ENCODE measurements around the gene WRNIP1. TPM values are rescaled to one million over a fixed set of nuclear protein-coding genes. Genes with fewer than 3 reads are reported as not detected.

WRNIP1 gene
- total RNA-seq, 4 donors from 2014 or later = 70.6 to 99.9 (median 84.1) TPM

DNA sequence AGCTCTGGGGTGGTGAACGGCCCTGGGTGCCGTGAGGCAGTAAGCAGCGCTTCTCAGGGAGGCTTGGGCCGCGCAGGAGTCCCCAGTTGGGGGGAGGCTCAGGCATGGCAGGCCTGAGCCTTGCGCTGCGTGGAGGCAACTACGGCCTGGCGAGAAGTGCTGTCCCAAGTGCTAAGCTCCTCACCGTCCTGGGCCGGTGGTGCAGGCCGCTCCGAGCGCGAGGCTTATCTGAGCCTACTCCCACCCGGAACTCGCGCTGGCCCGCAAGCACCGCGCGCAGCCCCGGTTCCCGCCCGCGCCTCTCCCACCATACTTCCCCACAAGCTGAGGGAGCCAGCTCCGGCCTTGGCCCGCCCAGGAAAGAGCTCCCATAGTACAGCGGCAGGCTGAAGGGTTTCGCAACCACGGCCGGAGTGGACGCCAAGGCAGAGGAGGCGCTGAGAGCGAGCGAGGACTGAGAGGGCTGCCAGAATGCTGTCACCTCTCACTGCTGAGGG, 1.8 kb upstream of the WRNIP1 start:
- no peaks in the 10 kb centered on the region for H3K27me3 ChIP-seq
- intact Hi-C loops (cut with DNase I) = no loop called here
- no peaks in the 10 kb centered on the region for H3K36me3 ChIP-seq
- no peaks in the 10 kb centered on the region for H3K9me3 ChIP-seq
- H3K4me1 ChIP-seq = peaks cover 12% of the 10 kb centered on the region in 2 donors
- no peak overlapping the region for H3K4me3 ChIP-seq (replicated peaks in 1 of 3)
- WGBS, 2 donors = 97 to 98% methylated on average over 25 to 27 of the region's 36 CpGs
- H3K27ac ChIP-seq = no peak overlapping the region
- no peak for TF ChIP-seq CTCF (IDR thresholded peaks at IDR 0.05)
- no peak for TF ChIP-seq POLR2A (IDR thresholded peaks at IDR 0.05)
- DNase-seq = no peak

- WGBS, 2 donors = 75 to 79% methylated on average over 27 of the region's 27 CpGs
Measured at GRCh38 chr6:2763876-2764540, 1.2 kb upstream of the WRNIP1 start.

DNA sequence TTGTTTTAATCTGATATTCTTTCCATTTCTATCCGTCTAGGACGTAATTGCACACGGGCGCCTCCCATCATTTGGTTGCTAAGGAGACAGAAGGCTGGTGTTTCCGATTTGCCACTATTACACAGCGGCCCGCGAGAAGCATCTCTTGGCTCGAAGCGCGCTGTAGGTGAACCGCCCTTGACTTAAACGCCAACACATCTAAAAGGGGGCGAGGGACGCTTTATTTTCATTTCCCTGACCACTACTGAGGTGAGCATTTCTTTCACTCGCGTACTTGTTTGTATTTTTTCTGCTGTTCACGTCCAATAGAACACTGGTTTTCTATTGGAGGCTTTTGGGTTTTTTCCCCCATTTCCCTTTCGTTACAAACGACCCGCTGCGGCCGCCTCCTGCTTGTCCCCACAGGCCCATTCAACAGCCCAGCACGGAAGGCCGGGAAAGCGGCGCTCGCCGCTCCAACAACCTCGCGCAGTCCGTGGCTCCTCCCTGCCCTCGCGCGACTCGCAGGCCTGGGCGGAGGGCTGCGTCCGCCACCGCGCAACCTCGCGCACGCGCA, 505 bp upstream of the WRNIP1 start:
- intact Hi-C loops (cut with DNase I) = no loop called here
- no peaks in the 10 kb centered on the region for H3K9me3 ChIP-seq
- H3K27me3 ChIP-seq = no peaks in the 10 kb centered on the region
- peaks cover 22 to 23% of the 10 kb centered on the region in 2 donors for H3K4me1 ChIP-seq
- H3K4me3 ChIP-seq (replicated peaks in 1 of 3) = peak overlapping the region in 1 of 3 donors; percentile 42
- 0% methylated on average over 39 to 40 of the region's 45 CpGs for WGBS, 2 donors
- peak overlapping the region; percentile 52 to 88 (median 79) for H3K27ac ChIP-seq
- no peak for TF ChIP-seq POLR2A (IDR thresholded peaks at IDR 0.05)
- no peak for TF ChIP-seq CTCF (IDR thresholded peaks at IDR 0.05)
- peak; percentile 44 to 47 for DNase-seq
- H3K36me3 ChIP-seq = no peaks in the 10 kb centered on the region

More at GRCh38 chr6:2763876-2764540, 1.2 kb upstream of the WRNIP1 start:
- no peaks in the 10 kb centered on the region for H3K9me3 ChIP-seq
- intact Hi-C loops (cut with DNase I) = no loop called here
- DNase-seq = peak in 1 of 2 donors; percentile 21
- TF ChIP-seq POLR2A (IDR thresholded peaks at IDR 0.05) (no peak), CTCF (IDR thresholded peaks at IDR 0.05) (no peak)
- H3K36me3 ChIP-seq = no peaks in the 10 kb centered on the region
- peaks cover 18% of the 10 kb centered on the region in 2 donors for H3K4me1 ChIP-seq
- H3K4me3 ChIP-seq (replicated peaks in 1 of 3) = peak overlapping the region in 1 of 3 donors; percentile 42
- H3K27ac ChIP-seq = no peak overlapping the region
- H3K27me3 ChIP-seq = no peaks in the 10 kb centered on the region

DNA sequence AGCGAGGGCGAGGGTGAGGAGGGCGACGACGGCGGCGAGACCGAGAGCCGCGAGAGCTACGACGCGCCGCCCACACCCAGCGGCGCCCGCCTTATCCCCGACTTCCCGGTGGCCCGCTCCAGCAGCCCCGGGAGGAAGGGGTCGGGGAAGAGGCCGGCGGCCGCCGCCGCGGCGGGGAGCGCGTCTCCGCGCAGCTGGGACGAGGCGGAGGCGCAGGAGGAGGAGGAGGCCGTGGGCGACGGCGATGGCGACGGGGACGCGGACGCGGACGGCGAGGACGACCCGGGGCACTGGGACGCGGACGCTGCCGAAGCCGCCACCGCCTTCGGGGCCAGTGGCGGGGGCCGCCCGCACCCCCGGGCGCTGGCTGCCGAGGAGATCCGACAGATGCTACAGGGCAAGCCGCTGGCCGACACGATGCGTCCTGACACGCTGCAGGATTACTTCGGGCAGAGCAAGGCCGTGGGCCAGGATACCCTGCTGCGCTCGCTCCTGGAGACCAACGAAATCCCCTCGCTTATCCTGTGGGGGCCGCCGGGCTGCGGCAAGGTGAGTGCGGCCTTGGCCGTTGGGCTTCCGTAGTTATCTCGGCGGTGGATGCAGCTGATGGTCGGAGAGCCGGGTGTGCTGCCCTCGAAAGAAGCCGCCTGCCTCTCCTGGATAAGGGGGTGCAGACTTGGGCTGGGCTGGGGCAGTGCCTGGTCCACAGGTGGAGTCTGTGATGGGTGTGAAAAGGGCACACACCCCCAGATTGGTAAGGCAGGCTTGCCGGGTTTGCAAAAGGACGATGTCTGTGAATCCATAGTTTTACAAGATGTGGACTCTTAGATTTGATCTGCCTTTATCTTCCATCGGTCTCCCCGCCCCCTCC, 938 bp downstream of the WRNIP1 start:
- Histone ChIP-seq H3K4me3 (replicated peaks in 1 of 3) (peak overlapping the region; percentile 77 to 79 (median 79)), H3K36me3 (no peaks in the 10 kb centered on the region), H3K9me3 (no peaks in the 10 kb centered on the region), H3K27me3 (no peaks in the 10 kb centered on the region), H3K4me1 (peaks cover 30 to 37% of the 10 kb centered on the region in 2 donors), H3K27ac (peak overlapping the region; percentile 94 to 98 (median 95))
- DNase-seq = peak; percentile 52 to 58
- intact Hi-C loops (cut with DNase I) = no loop called here
- TF ChIP-seq POLR2A (IDR thresholded peaks at IDR 0.05) = no peak
- no peak for TF ChIP-seq CTCF (IDR thresholded peaks at IDR 0.05)
- 0 to 1% methylated on average over 6 to 11 of the region's 91 CpGs for WGBS, 2 donors

Data from thyroid gland (tissue), 4 donors.